HCT116 (cell line): ENCODE results near the gene FTSJ3. TPM values are rescaled to one million over a fixed set of nuclear protein-coding genes. Genes with fewer than 3 reads are reported as not detected.
"Not testable (repeated sequence)": the region's sequence is repeated elsewhere in the genome, so short reads cannot be mapped to it uniquely, and the experiment has no call there.

Experiments
- ATAC-seq: fragments of 200-7000 bp; cut with Tn5 transposase; 2 replicates; pipeline ENCODE4 v1.9.1; 2020; ENCODE audit warnings: mild to moderate bottlenecking, moderate library complexity
- BruUV-seq: library from RNA; stranded (reverse); fragments of 400-500 nt; replicated peaks from 2 replicates; lab custom pipeline; 2021; lab: Mats Ljungman, UMichigan
- CTCF ChIA-PET: fragments of 300-600 bp; sonication (Branson Sonifier 250); formaldehyde crosslinking; loops from one replicate; lab custom pipeline; 2021; ENCODE audit warnings: antibody characterized with exemption; lab: Charles Lee
- POLR2A ChIA-PET: fragments of 300-600, 350-600 bp; sonication (Branson Sonifier 250); formaldehyde crosslinking; loops from one replicate; lab custom pipeline; 2021; ENCODE audit warnings: antibody characterized with exemption; lab: Charles Lee
- RAD21 ChIA-PET, 2 experiments: fragments of 300-600 bp; sonication (Branson Sonifier 250); formaldehyde crosslinking; loops; one replicate each; lab custom pipeline; 2023; ENCODE audit warnings: low total read pairs in 2 of 2; ENCODE audit not compliant: uncharacterized antibody in 2 of 2, unreplicated experiment in 2 of 2, low non-redundant PET in 1 of 2; lab: Charles Lee
- DNase-seq: peaks from one replicate; pipeline ENCODE4 v3.0.0-alpha.2; 2010; ENCODE audit warnings: low read depth, low spot score
- H2AFZ ChIP-seq: fragments of 200-600 bp; shearing (Covaris generic), sonication (generic); 2 replicates; pipeline ENCODE4 v1.6.1; 2017; ENCODE audit warnings: low read depth, mixed run types, mixed read lengths, antibody characterized with exemption, low read length; ENCODE audit not compliant: poor library complexity, severe bottlenecking
- H3K27ac ChIP-seq: 2 replicates; pipeline ENCODE4 v1.5.1; 2012; ENCODE audit warnings: low read depth, low read length
- H3K27me3 ChIP-seq: fragments of 200-600 bp; sonication (generic); 2 replicates; pipeline ENCODE4 v1.6.1; 2016; ENCODE audit warnings: mixed run types, low read length, mixed read lengths; ENCODE audit not compliant: insufficient read depth
- H3K36me3 ChIP-seq, 2 experiments: fragments of 200-500 bp in 1 of 2; fragments of 200-600 bp in 1 of 2; sonication (Bioruptor generic) in 1 of 2; sonication (generic) in 1 of 2; 2 replicates each; pipeline versions ENCODE4 v1.5.1 to v1.6.1; 2014 to 2016; ENCODE audit warnings: low read length in 2 of 2, inconsistent platforms in 1 of 2, mixed read lengths in 1 of 2, mixed run types in 1 of 2; ENCODE audit not compliant: insufficient read depth in 2 of 2, control insufficient read depth in 1 of 2
- H3K4me1 ChIP-seq, 2 experiments: fragments of 200-600 bp in 1 of 2; sonication (generic) in 1 of 2; 2 replicates each; pipeline versions ENCODE4 v1.5.1 to v1.6.1; 2012 to 2017; ENCODE audit warnings: low read length in 2 of 2, inconsistent platforms in 1 of 2, mild to moderate bottlenecking in 1 of 2, mixed read lengths in 1 of 2, mixed run types in 1 of 2, moderate library complexity in 1 of 2; ENCODE audit not compliant: insufficient read depth in 2 of 2, control insufficient read depth in 1 of 2
- H3K4me2 ChIP-seq: fragments of 200-600 bp; sonication (generic); 2 replicates; pipeline ENCODE4 v1.6.1; 2017; ENCODE audit warnings: mixed run types, low read length, mixed read lengths
- H3K4me3 ChIP-seq, 2 experiments: fragments of 200-600 bp in 1 of 2; sonication (generic) in 1 of 2; replicated peaks in 1 of 2; 2 replicates each; pipeline ENCODE4 v1.5.1; 2011 to 2016; ENCODE audit warnings: low read length in 2 of 2, control low read depth in 1 of 2, low read depth in 1 of 2, mild to moderate bottlenecking in 1 of 2, mixed read lengths in 1 of 2, mixed run types in 1 of 2
- H3K79me2 ChIP-seq: fragments of 200-600 bp; sonication (generic); 2 replicates; pipeline ENCODE4 v1.6.1; 2017; ENCODE audit warnings: mild to moderate bottlenecking, mixed run types, low read length, moderate library complexity, mixed read lengths; ENCODE audit not compliant: insufficient read depth
- H3K9ac ChIP-seq: fragments of 200-600 bp; sonication (generic); 2 replicates; pipeline ENCODE4 v1.6.1; 2016; ENCODE audit warnings: low read length, mixed read lengths
- H3K9me2 ChIP-seq: fragments of 200-600 bp; sonication (generic), shearing (Covaris generic); 2 replicates; pipeline ENCODE4 v1.6.1; 2017; ENCODE audit warnings: mixed run types, mild to moderate bottlenecking, moderate library complexity; ENCODE audit not compliant: insufficient read depth
- H3K9me3 ChIP-seq, 2 experiments: fragments of 200-500 bp in 1 of 2; fragments of 200-600 bp in 1 of 2; sonication (Bioruptor generic) in 1 of 2; sonication (generic) in 1 of 2; 2 replicates each; pipeline ENCODE4 v1.6.1; 2014 to 2017; ENCODE audit warnings: low read length in 2 of 2, mixed read lengths in 2 of 2, inconsistent platforms in 1 of 2, low read depth in 1 of 2, mild to moderate bottlenecking in 1 of 2, mixed run types in 1 of 2, moderate library complexity in 1 of 2; ENCODE audit not compliant: control insufficient read depth in 1 of 2, insufficient read depth in 1 of 2
- H4K20me1 ChIP-seq: fragments of 200-600 bp; sonication (generic), shearing (Covaris generic); 2 replicates; pipeline ENCODE4 v1.6.1; 2017; ENCODE audit warnings: mixed run types, mild to moderate bottlenecking, moderate library complexity; ENCODE audit not compliant: insufficient read depth
- TCF7L2 ChIP-seq: IDR thresholded peaks from 2 replicates; pipeline ENCODE4 v1.7.0; 2011; ENCODE audit warnings: borderline replicate concordance, inconsistent platforms; ENCODE audit not compliant: insufficient read depth, insufficient read length; ENCODE audit errors: extremely low read depth
- YY1 ChIP-seq: IDR thresholded peaks from 2 replicates; pipeline ENCODE4 v1.6.1; 2011; ENCODE audit warnings: low read length, low read depth, moderate library complexity, mild to moderate bottlenecking; ENCODE audit not compliant: insufficient replicate concordance; ENCODE audit errors: extremely low read depth
- intact Hi-C: fragments of 100-400 bp; cut with micrococcal nuclease; formaldehyde crosslinking; loops from 2 replicates; pipeline ENCODE4 v1.10.0; 2022
- total RNA-seq: library from RNA; stranded (reverse); gene quantifications from one replicate; pipeline ENCODE4 v1.2.1, GENCODE V29; 2021; ENCODE audit not compliant: unreplicated experiment

Gene FTSJ3
- total RNA-seq, 1 experiment from 2014 or later, result 70.9 TPM

DNA sequence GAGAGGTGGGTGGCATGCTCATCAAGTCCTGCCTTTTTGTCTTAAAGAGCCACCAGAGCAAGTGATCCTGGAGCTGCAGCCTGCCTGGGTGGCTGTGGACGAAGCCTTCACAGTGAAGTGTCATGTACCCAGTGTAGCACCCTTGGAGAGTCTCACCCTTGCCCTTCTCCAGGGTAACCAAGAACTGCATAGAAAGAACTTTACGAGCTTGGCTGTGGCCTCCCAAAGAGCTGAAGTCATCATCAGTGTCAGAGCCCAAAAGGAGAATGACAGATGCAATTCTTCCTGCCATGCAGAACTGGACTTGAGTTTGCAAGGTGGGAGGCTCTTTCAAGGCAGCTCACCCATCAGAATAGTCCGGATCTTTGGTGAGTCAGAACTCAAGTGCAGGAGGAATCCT, 31.8 kb upstream of the FTSJ3 start:
- TF ChIP-seq YY1 (no peak), TCF7L2 (no peak)
- ATAC-seq (no peak), DNase-seq (no peak)
- RAD21 ChIA-PET, result no interaction called here
- no peak overlapping the region for H3K9ac ChIP-seq
- no peaks in the 10 kb centered on the region for H3K79me2 ChIP-seq
- POLR2A ChIA-PET, result interaction anchor here (1.1 kb wide), 1 partner anchor 16 kb away, joined by 7 read pairs; no protein-coding TSS in a partner anchor
- no peaks in the 10 kb centered on the region for H4K20me1 ChIP-seq
- no peaks in the 10 kb centered on the region for H3K9me3 ChIP-seq
- H3K27me3 ChIP-seq, result no peaks in the 10 kb centered on the region
- H3K4me2 ChIP-seq, result no peak overlapping the region
- no peaks in the 10 kb centered on the region for H3K4me1 ChIP-seq
- intact Hi-C loops, result no loop called here
- no peaks in the 10 kb centered on the region for H3K9me2 ChIP-seq
- H3K27ac ChIP-seq, result no peak overlapping the region
- no peak overlapping the region for H2AFZ ChIP-seq
- no peaks in the 10 kb centered on the region for H3K36me3 ChIP-seq
- no TSS peak for BruUV-seq
- no peak overlapping the region for H3K4me3 ChIP-seq
- CTCF ChIA-PET, result interaction anchor here (0.7 to 2.3 kb wide), 3 partner anchors 10 to 16 kb away, joined by 4 to 6 read pairs (median 6); partner anchors contain the start of gene SMARCD2

DNA sequence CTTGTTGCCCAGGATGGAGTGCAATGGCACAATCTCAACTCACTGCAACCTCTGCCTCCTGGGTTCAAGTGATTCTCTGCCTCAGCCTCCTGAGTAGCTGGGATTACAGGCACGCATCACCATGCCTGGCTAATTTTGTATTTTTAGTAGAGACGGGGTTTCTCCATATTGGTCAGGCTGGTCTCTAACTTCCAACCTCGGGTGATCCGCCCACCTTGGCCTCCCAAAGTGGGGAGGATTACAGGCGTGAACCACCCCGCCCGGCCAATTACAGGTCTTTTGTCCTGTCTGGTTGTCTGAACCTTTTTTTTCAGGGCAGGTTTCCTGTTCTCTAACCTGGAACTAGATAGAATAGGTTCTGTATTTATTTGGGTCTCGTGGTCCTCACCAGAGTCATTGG, 29.0 kb upstream of the FTSJ3 start:
- H3K36me3 ChIP-seq, H4K20me1 ChIP-seq, BruUV-seq, H3K9me2 ChIP-seq, H3K4me3 ChIP-seq, H3K79me2 ChIP-seq, H3K4me1 ChIP-seq, DNase-seq, H3K27ac ChIP-seq, ATAC-seq, H3K9me3 ChIP-seq, POLR2A ChIA-PET, RAD21 ChIA-PET, H3K9ac ChIP-seq, H2AFZ ChIP-seq, intact Hi-C loops, H3K4me2 ChIP-seq, H3K27me3 ChIP-seq: not testable (repeated sequence)
- CTCF ChIA-PET, result interaction anchor here (1.2 to 1.4 kb wide), 3 partner anchors 9 to 431 kb away, joined by 3 to 11 read pairs (median 3); no protein-coding TSS in a partner anchor
